CD4-positive, CD25-positive, alpha-beta regulatory T cell (primary cell): ENCODE data around the gene FUT8. TPM values are rescaled to one million over a fixed set of nuclear protein-coding genes. Genes with fewer than 3 reads are reported as not detected.
"Not testable (repeated sequence)": the region's sequence is repeated elsewhere in the genome, so short reads cannot be mapped to it uniquely, and the experiment has no call there.

Experiments used
- ATAC-seq, 2 donors: fragments of 150-1000 bp; cut with Tn5 transposase; one replicate each; pipeline ENCODE4 v1.10.0; 2021; ENCODE audit warnings: low read depth in 2 of 2, moderate number of reproducible peaks in 2 of 2, moderate library complexity in 1 of 2
- DNase-seq, 3 donors: peaks; one replicate each; pipeline versions ENCODE4 v3.0.0 to v3.0.0-alpha.2; 2012 to 2022; ENCODE audit warnings: mixed read lengths in 1 of 3
- H3K27ac ChIP-seq: one replicate; pipeline ENCODE4 v1.7.0; 2013; ENCODE audit warnings: mild to moderate bottlenecking, low read length; ENCODE audit not compliant: insufficient read depth, poor library complexity, severe bottlenecking
- H3K27me3 ChIP-seq: one replicate; pipeline ENCODE4 v1.7.0; 2013; ENCODE audit warnings: low read length; ENCODE audit not compliant: control insufficient read depth, insufficient read depth
- H3K36me3 ChIP-seq: one replicate; pipeline ENCODE4 v1.7.0; 2013; ENCODE audit warnings: mild to moderate bottlenecking, low read length, moderate library complexity; ENCODE audit not compliant: control insufficient read depth, insufficient read depth
- H3K4me1 ChIP-seq: 2 replicates; pipeline ENCODE4 v1.7.0; 2013; ENCODE audit warnings: mild to moderate bottlenecking, low read length; ENCODE audit not compliant: insufficient read depth, control insufficient read depth, poor library complexity, severe bottlenecking
- H3K4me3 ChIP-seq: one replicate; pipeline ENCODE4 v1.7.0; 2013; ENCODE audit warnings: low read depth, mild to moderate bottlenecking, low read length, moderate library complexity
- H3K9me3 ChIP-seq, 2 experiments: 1 replicate in 1 of 2; 2 replicates in 1 of 2; pipeline ENCODE4 v1.7.0; 2013; ENCODE audit warnings: low read length in 2 of 2, mild to moderate bottlenecking in 1 of 2, moderate library complexity in 1 of 2; ENCODE audit not compliant: control insufficient read depth in 2 of 2
- H3K27ac Mint-ChIP-seq, 3 donors: one replicate each; pipeline ENCODE4 v1.8.0; 2020 to 2022; ENCODE audit warnings: mild to moderate bottlenecking in 3 of 3, mixed read lengths in 3 of 3, moderate library complexity in 2 of 3
- H3K27me3 Mint-ChIP-seq: one replicate; pipeline ENCODE4 v1.8.0; 2022; ENCODE audit warnings: mild to moderate bottlenecking, mixed read lengths
- H3K36me3 Mint-ChIP-seq: one replicate; pipeline ENCODE4 v1.8.0; 2020; ENCODE audit warnings: mixed read lengths
- H3K4me1 Mint-ChIP-seq, 4 donors: one replicate each; pipeline ENCODE4 v1.8.0; 2020 to 2022; ENCODE audit warnings: mixed read lengths in 4 of 4, mild to moderate bottlenecking in 1 of 4
- H3K4me3 Mint-ChIP-seq, 4 donors: one replicate each; pipeline ENCODE4 v1.8.0; 2020 to 2022; ENCODE audit warnings: mild to moderate bottlenecking in 4 of 4, mixed read lengths in 4 of 4, moderate library complexity in 3 of 4
- H3K9me3 Mint-ChIP-seq, 7 donors: one replicate each; pipeline ENCODE4 v1.8.0; 2020 to 2022; ENCODE audit warnings: mixed read lengths in 7 of 7, mild to moderate bottlenecking in 3 of 7, moderate library complexity in 2 of 7
- polyA plus RNA-seq, 4 donors: library from polyadenylated mRNA; unstranded; fragments of 300-500 nt; fragmentation: Illumina TruSeq; gene quantifications; one replicate each; pipeline ENCODE4 v1.2.3, GENCODE V29; 2021
- total RNA-seq: library from RNA; stranded (reverse); gene quantifications from one replicate; pipeline ENCODE4 v1.2.3, GENCODE V29; 2022

The FUT8 gene
- total and polyA plus RNA-seq, 5 donors from 2014 or later = 15.3 to 59.2 (median 22.2) TPM

GRCh38 chr14:65421201-65421981 is 8.9 kb downstream of the FUT8 start:
- Histone ChIP-seq H3K9me3 (no peaks in the 10 kb centered on the region), H3K27me3 (no peaks in the 10 kb centered on the region), H3K27ac (no peak overlapping the region), H3K4me1 (peaks cover 14% of the 10 kb centered on the region), H3K4me3 (no peak overlapping the region), H3K36me3 (no peaks in the 10 kb centered on the region)
- Mint-ChIP-seq H3K9me3 (peaks cover 0 to 1% (median 0%) of the 10 kb centered on the region in 7 donors), H3K27me3 (no peaks in the 10 kb centered on the region), H3K4me3 (peak overlapping the region in 3 of 4 donors; percentile 19 to 47 (median 32)), H3K27ac (no peak overlapping the region), H3K4me1 (peaks cover 30 to 38% (median 37%) of the 10 kb centered on the region in 4 donors), H3K36me3 (peaks cover 4% of the 10 kb centered on the region)
- ATAC-seq (no peak), DNase-seq (no peak)

DNA sequence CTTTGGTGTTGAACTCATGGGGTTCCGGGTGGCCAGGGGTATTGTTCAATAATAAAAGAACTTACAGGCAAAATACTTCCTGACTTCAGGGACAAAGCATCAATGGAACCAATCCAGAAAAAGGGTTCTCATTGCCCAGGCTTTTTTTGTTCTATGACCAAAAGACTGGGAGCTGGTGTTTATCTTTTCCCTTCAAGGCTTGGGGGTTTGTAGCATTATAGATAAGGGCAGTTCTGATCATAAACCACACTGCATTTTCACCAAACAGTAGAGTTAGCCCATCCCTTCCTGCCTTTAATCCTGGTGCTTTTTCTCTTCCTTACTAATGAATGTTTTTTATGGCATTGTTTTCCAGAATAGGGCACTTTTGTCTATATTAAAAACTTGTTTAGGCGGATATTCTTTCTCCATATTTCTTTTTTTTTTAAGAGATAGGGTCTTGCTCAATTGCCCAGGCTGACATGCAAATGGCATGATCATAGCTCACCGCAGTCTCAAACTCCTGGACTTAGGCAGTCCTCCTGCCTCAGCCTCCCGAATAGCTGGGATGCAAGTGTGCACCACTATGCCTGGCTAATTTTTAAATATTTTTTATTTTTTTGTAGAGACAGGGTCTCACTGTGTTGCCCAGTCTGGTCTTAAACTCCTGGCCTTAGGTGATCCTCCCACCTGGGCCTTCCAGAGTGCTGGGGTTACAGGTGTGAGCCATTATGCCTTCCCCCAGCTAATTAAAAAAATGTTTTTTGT is 9.7 kb downstream of the FUT8 start:
- ATAC-seq (no peak), DNase-seq (no peak)
- Histone ChIP-seq H3K36me3 (no peaks in the 10 kb centered on the region), H3K27ac (no peak overlapping the region), H3K4me3 (no peak overlapping the region), H3K9me3 (no peaks in the 10 kb centered on the region), H3K4me1 (peaks cover 14% of the 10 kb centered on the region), H3K27me3 (no peaks in the 10 kb centered on the region)
- no peak overlapping the region for H3K27ac Mint-ChIP-seq
- H3K9me3 Mint-ChIP-seq = peaks cover 0 to 1% (median 0%) of the 10 kb centered on the region in 7 donors
- peaks cover 8% of the 10 kb centered on the region for H3K36me3 Mint-ChIP-seq
- H3K4me3 Mint-ChIP-seq = peak overlapping the region in 2 of 4 donors; percentile 32 to 43
- peaks cover 34 to 40% (median 38%) of the 10 kb centered on the region in 4 donors for H3K4me1 Mint-ChIP-seq
- no peaks in the 10 kb centered on the region for H3K27me3 Mint-ChIP-seq

DNA sequence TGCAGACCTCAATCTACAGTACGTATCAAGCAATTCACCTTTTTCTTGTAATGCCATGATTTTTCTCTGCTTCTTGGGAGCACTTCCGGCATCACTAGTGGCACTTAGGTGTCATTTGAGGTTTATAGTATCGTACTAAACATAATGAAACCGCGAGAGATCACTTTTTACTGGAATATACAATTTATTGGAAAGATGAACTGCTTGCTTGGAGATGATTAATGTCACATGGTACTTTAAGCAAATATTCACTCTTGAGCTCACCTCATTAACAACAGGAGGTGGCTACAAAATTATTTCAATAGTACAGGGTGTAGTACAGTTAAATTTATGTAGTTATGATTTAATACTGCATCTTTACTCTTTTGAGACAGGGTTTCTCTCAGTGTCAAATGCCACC is 11.5 kb downstream of the FUT8 start:
- peaks cover 0 to 1% (median 0%) of the 10 kb centered on the region in 7 donors for H3K9me3 Mint-ChIP-seq
- no peaks in the 10 kb centered on the region for H3K27me3 ChIP-seq
- DNase-seq = no peak
- peaks cover 14% of the 10 kb centered on the region for H3K4me1 ChIP-seq
- no peak overlapping the region for H3K27ac ChIP-seq
- ATAC-seq = no peak
- no peak overlapping the region for H3K4me3 Mint-ChIP-seq
- peak overlapping the region in 1 of 3 donors; percentile 69 for H3K27ac Mint-ChIP-seq
- H3K27me3 Mint-ChIP-seq = no peaks in the 10 kb centered on the region
- no peaks in the 10 kb centered on the region for H3K9me3 ChIP-seq
- H3K4me1 Mint-ChIP-seq = peaks cover 32 to 46% (median 37%) of the 10 kb centered on the region in 4 donors
- no peak overlapping the region for H3K4me3 ChIP-seq
- H3K36me3 ChIP-seq = no peaks in the 10 kb centered on the region
- peaks cover 8% of the 10 kb centered on the region for H3K36me3 Mint-ChIP-seq

- Histone ChIP-seq H3K4me1 (peaks cover 14% of the 10 kb centered on the region), H3K4me3 (no peak overlapping the region), H3K9me3 (no peaks in the 10 kb centered on the region), H3K27ac (no peak overlapping the region), H3K27me3 (no peaks in the 10 kb centered on the region), H3K36me3 (no peaks in the 10 kb centered on the region)
- ATAC-seq (no peak), DNase-seq (no peak)
- no peaks in the 10 kb centered on the region for H3K27me3 Mint-ChIP-seq
- no peak overlapping the region for H3K27ac Mint-ChIP-seq
- H3K4me3 Mint-ChIP-seq = no peak overlapping the region
- peaks cover 0 to 1% (median 0%) of the 10 kb centered on the region in 7 donors for H3K9me3 Mint-ChIP-seq
- peaks cover 8% of the 10 kb centered on the region for H3K36me3 Mint-ChIP-seq
- H3K4me1 Mint-ChIP-seq = peaks cover 32 to 43% (median 35%) of the 10 kb centered on the region in 4 donors
Measured at GRCh38 chr14:65424531-65424930, 12.0 kb downstream of the FUT8 start.

DNA sequence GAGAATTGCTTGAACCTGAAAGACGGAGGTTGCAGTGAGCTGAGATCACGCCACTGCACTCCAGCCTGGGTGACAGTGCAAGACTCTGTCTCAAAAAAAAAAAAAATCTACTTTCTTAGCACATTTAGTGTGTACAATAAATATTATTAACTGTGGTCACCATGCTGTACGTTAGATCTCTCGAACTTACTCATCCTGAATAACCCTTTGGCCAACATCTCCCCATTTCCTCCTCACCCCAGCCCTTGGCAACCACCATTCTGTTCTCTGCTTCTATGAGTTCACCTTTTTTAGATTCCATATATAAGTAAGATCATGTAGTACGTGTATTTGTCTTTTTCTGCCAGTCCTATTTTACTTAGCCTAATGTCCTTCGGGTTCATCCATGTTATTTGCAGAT is 13.4 kb downstream of the FUT8 start:
- no peaks in the 10 kb centered on the region for H3K27me3 Mint-ChIP-seq
- DNase-seq (peak in 1 of 3 donors; percentile 38), ATAC-seq (peak in 1 of 2 donors; percentile 45)
- Histone ChIP-seq H3K9me3 (no peaks in the 10 kb centered on the region), H3K36me3 (no peaks in the 10 kb centered on the region), H3K27ac (no peak overlapping the region), H3K27me3 (no peaks in the 10 kb centered on the region), H3K4me3 (peak overlapping the region; percentile 35), H3K4me1 (peaks cover 8% of the 10 kb centered on the region)
- H3K27ac Mint-ChIP-seq = peak overlapping the region in 1 of 3 donors; percentile 6
- peak overlapping the region in 2 of 4 donors; percentile 16 to 45 for H3K4me3 Mint-ChIP-seq
- peaks cover 0 to 1% (median 0%) of the 10 kb centered on the region in 7 donors for H3K9me3 Mint-ChIP-seq
- peaks cover 30 to 45% (median 38%) of the 10 kb centered on the region in 4 donors for H3K4me1 Mint-ChIP-seq
- H3K36me3 Mint-ChIP-seq = peaks cover 8% of the 10 kb centered on the region

DNA sequence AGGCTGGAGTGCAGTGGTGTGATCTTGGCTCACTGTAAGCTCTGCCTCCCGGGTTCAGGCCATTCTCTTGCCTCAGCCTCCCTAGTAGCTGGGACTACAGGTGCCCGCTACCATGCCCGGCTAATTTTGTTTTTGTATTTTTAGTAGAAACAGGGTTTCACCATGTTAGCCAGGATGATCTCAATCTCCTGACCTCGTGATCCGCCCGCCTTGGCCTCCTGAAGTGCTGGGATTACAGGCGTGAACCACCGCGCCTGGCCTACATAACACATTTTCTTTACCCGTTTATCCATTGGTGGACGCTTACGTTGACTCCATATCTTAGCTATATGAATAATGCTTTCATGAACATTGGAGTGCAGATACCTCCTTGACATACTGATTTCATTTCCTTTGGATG is 14.4 kb downstream of the FUT8 start:
- not testable (repeated sequence) for DNase-seq, H3K4me1 ChIP-seq, H3K9me3 ChIP-seq, H3K36me3 Mint-ChIP-seq, H3K4me3 ChIP-seq, H3K27ac ChIP-seq, H3K9me3 Mint-ChIP-seq, H3K27me3 ChIP-seq, H3K36me3 ChIP-seq, H3K27me3 Mint-ChIP-seq, ATAC-seq, H3K4me3 Mint-ChIP-seq, H3K27ac Mint-ChIP-seq
- peaks cover 30 to 48% (median 39%) of the 10 kb centered on the region in 4 donors for H3K4me1 Mint-ChIP-seq

GRCh38 chr14:65428691-65429090 is 16.2 kb downstream of the FUT8 start:
- DNase-seq (no peak), ATAC-seq (no peak)
- no peak overlapping the region for H3K4me3 Mint-ChIP-seq
- H3K36me3 Mint-ChIP-seq = peaks cover 4% of the 10 kb centered on the region
- H3K27me3 ChIP-seq = no peaks in the 10 kb centered on the region
- H3K9me3 ChIP-seq = no peaks in the 10 kb centered on the region
- no peaks in the 10 kb centered on the region for H3K9me3 Mint-ChIP-seq
- no peaks in the 10 kb centered on the region for H3K27me3 Mint-ChIP-seq
- no peaks in the 10 kb centered on the region for H3K36me3 ChIP-seq
- H3K27ac Mint-ChIP-seq = peak overlapping the region in 2 of 3 donors; percentile 2 to 37
- no peak overlapping the region for H3K4me3 ChIP-seq
- peaks cover 40 to 58% (median 49%) of the 10 kb centered on the region in 4 donors for H3K4me1 Mint-ChIP-seq
- H3K4me1 ChIP-seq = peaks cover 14% of the 10 kb centered on the region
- no peak overlapping the region for H3K27ac ChIP-seq
